GM23248 (cell line): ENCODE measurements around the gene ADK.

Experiments used
- EZH2 ChIP-seq: fragments of 200-600 bp; sonication (generic); IDR thresholded peaks from 2 replicates; pipeline ENCODE4 v1.6.1; 2018; ENCODE audit warnings: antibody characterized with exemption, mild to moderate bottlenecking; ENCODE audit not compliant: insufficient read depth, poor library complexity, severe bottlenecking
- EZH2phosphoT487 ChIP-seq: fragments of 200-600 bp; sonication (generic); IDR thresholded peaks from 2 replicates; pipeline ENCODE4 v1.6.1; 2018; ENCODE audit warnings: antibody characterized with exemption, moderate library complexity, mild to moderate bottlenecking, low read depth; ENCODE audit not compliant: insufficient read depth

DNA sequence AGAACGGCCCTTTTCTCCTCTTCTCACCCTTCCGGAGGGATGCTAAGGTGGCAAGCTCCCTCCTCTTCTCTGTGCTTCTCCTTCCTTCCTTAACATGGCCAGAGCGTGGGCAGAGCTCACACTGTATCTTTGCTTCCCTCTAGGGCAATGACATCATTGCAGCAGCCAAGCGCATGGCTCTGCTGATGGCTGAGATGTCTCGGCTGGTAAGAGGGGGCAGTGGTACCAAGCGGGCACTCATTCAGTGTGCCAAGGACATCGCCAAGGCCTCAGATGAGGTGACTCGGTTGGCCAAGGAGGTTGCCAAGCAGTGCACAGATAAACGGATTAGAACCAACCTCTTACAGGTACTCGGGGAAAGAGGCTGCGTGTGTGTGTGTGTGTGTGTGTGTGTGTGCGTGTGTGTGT lies 37.0 kb upstream of the ADK start:
- TF ChIP-seq EZH2: no peak
- no peak for TF ChIP-seq EZH2phosphoT487
